HFF-Myc (cell line): ENCODE measurements around the gene FAT3.

Experiments used
- DNase-seq: peaks from one replicate; pipeline ENCODE4 v3.0.0-alpha.2; 2011; ENCODE audit warnings: low read depth; ENCODE audit errors: extremely low read depth
- H3K4me3 ChIP-seq: replicated peaks from 2 replicates; pipeline ENCODE4 v1.5.1; 2011; ENCODE audit warnings: low read depth, mild to moderate bottlenecking, control low read depth, low read length
- CTCF ChIP-seq: IDR thresholded peaks from 2 replicates; pipeline ENCODE4 v1.5.1; 2012; ENCODE audit warnings: mild to moderate bottlenecking, low read depth, low read length, control low read depth; ENCODE audit errors: missing control alignments

FAT3 gene

DNA sequence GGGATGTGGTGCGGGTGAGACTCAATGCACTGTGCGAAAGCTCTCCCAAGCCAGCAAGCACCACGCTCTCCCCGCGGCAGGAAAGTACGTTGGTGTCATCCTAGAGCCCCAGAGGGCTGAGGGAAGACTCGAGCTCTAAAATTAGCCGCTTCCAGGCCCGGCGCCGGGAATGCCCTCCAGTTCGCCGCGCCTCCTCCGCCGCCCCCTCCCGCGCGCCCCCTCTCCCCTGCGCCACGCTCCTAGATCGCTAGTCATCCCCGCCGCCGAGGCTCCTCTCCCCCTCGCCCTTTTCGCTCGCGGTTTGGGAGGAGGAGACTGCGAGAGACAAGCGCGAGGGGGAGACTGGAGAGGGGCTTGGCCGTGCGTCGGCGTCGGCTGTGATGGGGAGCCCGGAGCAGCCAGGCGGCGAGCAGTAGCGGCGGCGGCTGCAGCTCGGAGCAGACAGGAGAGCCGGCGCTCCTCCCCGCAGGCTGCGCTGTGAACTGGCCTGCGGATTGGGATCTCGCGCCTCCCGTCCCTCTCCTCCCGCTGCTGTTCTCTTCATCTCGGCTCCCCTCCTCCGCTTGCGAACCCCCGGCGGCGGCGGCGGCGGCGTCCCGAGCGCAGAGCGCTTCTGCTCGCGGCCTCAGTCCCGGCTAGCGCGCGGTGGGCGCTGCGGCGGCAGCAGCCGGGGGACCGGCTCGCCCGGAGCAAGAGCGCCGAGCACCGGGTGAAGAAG is at the start of gene FAT3:
TSS of gene FAT3 (plus strand) at position 412 of the 718 bp plus-strand sequence. CDS start 127,295 bp downstream, outside the sequence.
- TF ChIP-seq CTCF = no peak
- peak within 1 kb of the TSS; percentile 22 for H3K4me3 ChIP-seq
- no peak for DNase-seq

GRCh38 chr11:92179017-92179670 is 45.5 kb upstream of the FAT3 start:
- no peak for TF ChIP-seq CTCF
- no peak overlapping the region for H3K4me3 ChIP-seq
- DNase-seq = no peak

GRCh38 chr11:92180226-92180625 is 44.4 kb upstream of the FAT3 start:
- DNase-seq = no peak
- no peak overlapping the region for H3K4me3 ChIP-seq
- TF ChIP-seq CTCF = no peak

DNA sequence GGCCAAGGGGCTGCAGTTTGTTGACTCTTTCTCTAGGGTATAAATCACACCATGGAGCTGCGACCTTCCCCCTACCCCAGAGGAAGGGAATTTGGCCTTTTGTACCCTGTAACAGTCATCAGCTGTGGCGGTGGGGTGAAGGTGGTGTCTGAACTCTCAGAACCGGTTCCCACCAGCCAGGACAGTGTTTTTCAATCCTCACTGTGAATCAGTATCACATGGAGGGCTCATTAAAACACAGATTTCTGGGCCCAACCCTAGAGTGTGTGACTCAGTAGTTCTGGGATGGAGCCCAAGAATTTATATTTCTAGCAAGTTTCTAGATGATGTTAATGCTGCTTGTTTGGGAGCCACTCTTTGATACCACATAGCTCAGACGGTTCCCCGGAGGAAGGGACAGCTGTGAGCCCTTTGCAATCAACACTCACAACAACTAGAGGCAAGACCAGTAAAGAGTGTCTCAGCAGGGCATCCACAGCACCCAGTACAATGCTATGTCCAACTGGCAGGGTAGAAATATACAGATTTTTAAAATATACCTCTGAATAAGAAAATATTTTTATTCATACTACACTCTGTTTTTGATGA is 43.9 kb upstream of the FAT3 start:
- peak; percentile 1 for DNase-seq
- no peak for TF ChIP-seq CTCF
- no peak overlapping the region for H3K4me3 ChIP-seq

DNA sequence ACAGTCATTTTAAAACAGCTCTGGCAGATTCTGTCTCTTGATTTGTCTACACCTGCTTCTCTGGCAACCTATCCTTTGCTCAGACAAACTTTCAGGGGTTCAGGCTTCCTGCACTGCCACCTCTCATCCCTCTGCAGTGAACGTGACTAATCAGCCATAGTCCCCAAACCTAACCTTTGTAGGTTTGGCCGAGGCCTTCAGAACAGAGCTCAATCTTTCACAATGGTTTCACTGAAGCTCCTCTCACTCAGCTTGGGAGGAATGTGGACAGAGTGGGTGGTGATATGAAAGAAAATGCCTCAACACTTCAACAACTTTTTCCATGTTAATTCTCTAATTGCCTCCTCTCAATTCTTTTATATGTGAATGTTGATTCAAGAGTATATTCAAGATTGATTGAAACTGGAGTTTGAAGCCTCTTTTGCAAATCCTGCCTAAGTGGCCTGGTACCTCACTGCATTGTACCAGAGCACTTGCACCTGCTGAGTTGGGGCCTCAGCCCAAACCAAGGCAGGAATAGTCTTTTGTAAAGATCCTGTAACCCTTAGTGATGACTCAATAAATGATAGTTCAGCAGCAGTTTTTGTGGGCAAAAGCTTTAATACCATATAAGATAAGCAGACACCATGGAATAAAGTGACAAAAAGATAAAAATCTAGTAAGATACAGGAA is 33.9 kb upstream of the FAT3 start:
- H3K4me3 ChIP-seq = no peak overlapping the region
- DNase-seq = no peak
- TF ChIP-seq CTCF = no peak

DNA sequence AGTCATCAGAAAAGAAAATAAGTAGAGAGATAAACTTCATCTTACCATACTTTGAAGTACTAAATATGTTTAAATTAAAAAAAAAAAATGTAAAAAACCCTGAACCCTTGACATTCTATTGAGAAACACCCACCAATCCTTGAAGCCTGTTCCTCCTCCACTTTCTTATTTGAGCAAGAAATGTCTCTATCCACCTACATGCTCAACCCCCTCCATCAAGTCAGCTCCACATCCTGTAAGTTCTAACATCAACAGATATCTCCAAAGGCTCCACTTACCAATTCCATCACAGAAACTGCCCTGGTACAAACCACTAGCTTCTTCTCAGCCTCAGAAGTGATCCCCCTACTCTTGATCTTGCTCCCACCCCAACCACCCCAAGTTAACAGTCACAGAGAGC is 32.5 kb upstream of the FAT3 start:
- H3K4me3 ChIP-seq = no peak overlapping the region
- no peak for DNase-seq
- TF ChIP-seq CTCF = no peak
